ENCODE measurements around the gene FGF12.

FGF12 gene

DNA sequence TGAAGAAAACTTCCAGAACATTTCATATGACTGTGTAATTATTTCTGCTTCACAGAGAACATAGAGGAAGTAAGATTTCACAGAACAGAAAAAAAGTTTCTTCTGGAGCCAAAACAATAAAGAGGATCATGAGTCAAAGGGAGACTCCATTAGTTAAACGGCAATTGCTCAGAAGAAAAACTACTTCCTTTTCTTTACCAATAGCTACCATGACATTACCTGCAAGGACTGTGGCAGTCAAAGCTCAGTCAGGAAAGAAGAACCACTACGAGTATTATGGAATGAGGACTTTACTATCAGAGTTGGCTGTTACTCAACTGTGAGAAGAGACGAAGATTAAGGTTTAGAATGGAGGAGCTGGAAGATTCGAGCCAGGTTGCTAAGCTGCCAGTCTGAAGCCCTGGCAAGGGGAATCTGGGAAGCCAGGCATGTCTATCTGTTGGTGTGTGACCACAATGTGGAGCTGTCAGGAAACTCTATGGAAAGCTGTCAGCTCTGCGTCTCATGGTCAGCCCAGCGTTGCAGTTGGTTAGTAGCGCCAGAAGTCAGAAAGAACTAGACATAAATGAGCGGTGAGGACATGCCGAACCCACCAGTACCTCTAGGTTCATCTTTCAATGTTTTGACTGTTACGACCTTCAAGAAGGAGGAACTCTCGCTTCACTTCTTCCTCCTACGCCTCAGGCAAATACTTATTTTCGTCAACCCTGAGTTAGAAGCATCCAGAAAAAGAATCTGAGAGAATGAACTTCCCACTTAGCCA lies 604.3 kb downstream of the FGF12 start:
- TF ChIP-seq FOXP2 (optimal IDR thresholded peaks at IDR 0.05; ENCODE audit: borderline replicate concordance, extremely low read depth, extremely low read length, insufficient read depth) = no peak
- TF ChIP-seq POLR2AphosphoS5 (IDR thresholded peaks at IDR 0.05; ENCODE audit: low read depth, low read length) = no peak
- no peak for TF ChIP-seq TAF1 (IDR thresholded peaks at IDR 0.05; ENCODE audit: borderline replicate concordance, insufficient read depth, low read length)
- TF ChIP-seq SIN3A (IDR thresholded peaks at IDR 0.05; ENCODE audit: borderline replicate concordance, insufficient read depth, low read length) = no peak
- TF ChIP-seq, protein P1, sequence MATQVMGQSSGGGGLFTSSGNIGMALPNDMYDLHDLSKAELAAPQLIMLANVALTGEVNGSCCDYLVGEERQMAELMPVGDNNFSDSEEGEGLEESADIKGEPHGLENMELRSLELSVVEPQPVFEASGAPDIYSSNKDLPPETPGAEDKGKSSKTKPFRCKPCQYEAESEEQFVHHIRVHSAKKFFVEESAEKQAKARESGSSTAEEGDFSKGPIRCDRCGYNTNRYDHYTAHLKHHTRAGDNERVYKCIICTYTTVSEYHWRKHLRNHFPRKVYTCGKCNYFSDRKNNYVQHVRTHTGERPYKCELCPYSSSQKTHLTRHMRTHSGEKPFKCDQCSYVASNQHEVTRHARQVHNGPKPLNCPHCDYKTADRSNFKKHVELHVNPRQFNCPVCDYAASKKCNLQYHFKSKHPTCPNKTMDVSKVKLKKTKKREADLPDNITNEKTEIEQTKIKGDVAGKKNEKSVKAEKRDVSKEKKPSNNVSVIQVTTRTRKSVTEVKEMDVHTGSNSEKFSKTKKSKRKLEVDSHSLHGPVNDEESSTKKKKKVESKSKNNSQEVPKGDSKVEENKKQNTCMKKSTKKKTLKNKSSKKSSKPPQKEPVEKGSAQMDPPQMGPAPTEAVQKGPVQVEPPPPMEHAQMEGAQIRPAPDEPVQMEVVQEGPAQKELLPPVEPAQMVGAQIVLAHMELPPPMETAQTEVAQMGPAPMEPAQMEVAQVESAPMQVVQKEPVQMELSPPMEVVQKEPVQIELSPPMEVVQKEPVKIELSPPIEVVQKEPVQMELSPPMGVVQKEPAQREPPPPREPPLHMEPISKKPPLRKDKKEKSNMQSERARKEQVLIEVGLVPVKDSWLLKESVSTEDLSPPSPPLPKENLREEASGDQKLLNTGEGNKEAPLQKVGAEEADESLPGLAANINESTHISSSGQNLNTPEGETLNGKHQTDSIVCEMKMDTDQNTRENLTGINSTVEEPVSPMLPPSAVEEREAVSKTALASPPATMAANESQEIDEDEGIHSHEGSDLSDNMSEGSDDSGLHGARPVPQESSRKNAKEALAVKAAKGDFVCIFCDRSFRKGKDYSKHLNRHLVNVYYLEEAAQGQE (IDR thresholded peaks at IDR 0.05; ENCODE audit: insufficient read depth in 1 of 2, low read depth in 2 of 2, low read length in 2 of 2) = no peak

DNA sequence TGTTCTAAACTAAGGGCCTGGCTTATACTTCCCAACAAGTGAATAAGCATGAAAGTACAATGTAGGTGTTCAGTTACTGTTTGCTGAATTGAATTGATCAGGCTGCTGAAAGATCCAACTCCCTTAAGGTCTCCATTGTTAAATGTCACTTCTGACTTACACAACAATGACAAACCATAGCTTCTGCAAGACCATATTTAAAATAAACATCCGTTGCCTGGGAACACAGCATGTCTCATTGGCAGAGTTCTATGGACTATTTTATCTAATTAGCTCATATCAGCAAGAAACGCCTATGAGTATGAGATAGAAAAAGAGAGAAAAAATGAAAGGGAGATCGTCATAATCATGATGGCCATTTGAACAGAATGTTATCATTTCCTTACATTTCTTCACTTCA lies 605.4 kb downstream of the FGF12 start:
- TF ChIP-seq FOXP2 (optimal IDR thresholded peaks at IDR 0.05; ENCODE audit: borderline replicate concordance, extremely low read depth, extremely low read length, insufficient read depth) (no peak), TAF1 (IDR thresholded peaks at IDR 0.05; ENCODE audit: borderline replicate concordance, insufficient read depth, low read length) (no peak), POLR2AphosphoS5 (IDR thresholded peaks at IDR 0.05; ENCODE audit: low read depth, low read length) (no peak), SIN3A (IDR thresholded peaks at IDR 0.05; ENCODE audit: borderline replicate concordance, insufficient read depth, low read length) (no peak)
- TF ChIP-seq, protein P1 (IDR thresholded peaks at IDR 0.05; ENCODE audit: insufficient read depth in 1 of 2, low read depth in 2 of 2, low read length in 2 of 2) = no peak

DNA sequence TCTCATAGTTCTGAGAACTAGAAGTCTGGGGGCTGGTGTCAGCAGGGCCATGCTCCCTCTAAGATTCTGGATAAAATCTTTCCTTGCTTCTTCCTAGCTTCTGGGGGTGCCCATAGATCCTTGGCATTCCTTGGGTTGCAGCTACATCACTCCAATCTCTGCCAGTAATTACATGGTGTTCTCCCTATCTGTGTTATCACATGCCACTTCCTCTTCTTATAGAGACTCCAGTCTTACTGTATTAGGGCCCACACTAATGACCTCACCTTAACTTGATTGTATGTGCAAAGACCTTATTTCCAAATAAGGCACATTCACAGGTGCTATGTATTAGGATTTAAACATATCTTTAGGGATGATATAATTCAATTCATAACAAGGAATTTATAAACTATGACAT lies 618.5 kb downstream of the FGF12 start:
- TF ChIP-seq SIN3A (IDR thresholded peaks at IDR 0.05; ENCODE audit: borderline replicate concordance, insufficient read depth, low read length) = no peak
- no peak for TF ChIP-seq FOXP2 (optimal IDR thresholded peaks at IDR 0.05; ENCODE audit: borderline replicate concordance, extremely low read depth, extremely low read length, insufficient read depth)
- TF ChIP-seq, protein P1 (IDR thresholded peaks at IDR 0.05; ENCODE audit: insufficient read depth in 1 of 2, low read depth in 2 of 2, low read length in 2 of 2) = no peak
- no peak for TF ChIP-seq POLR2AphosphoS5 (IDR thresholded peaks at IDR 0.05; ENCODE audit: low read depth, low read length)
- no peak for TF ChIP-seq TAF1 (IDR thresholded peaks at IDR 0.05; ENCODE audit: borderline replicate concordance, insufficient read depth, low read length)

DNA sequence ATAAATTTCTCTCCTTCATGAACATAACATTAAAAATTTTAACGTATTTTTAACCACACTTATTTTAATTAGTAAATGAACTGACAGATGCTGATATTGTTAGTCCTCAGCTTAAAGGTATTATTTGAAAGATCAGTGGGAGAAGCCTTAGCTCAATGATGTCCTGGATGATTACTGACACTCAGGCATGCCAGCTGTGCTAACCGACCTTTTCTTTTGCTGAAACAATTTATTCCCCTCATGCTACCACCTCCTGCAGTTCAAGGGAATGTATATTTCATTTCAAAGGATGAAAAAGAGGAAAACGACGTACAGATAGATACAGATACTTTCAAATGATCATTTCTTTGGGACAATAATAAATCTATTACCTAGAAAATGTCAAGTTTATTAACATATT lies 620.8 kb downstream of the FGF12 start:
- no peak for TF ChIP-seq POLR2AphosphoS5 (IDR thresholded peaks at IDR 0.05; ENCODE audit: low read depth, low read length)
- no peak for TF ChIP-seq SIN3A (IDR thresholded peaks at IDR 0.05; ENCODE audit: borderline replicate concordance, insufficient read depth, low read length)
- TF ChIP-seq FOXP2 (optimal IDR thresholded peaks at IDR 0.05; ENCODE audit: borderline replicate concordance, extremely low read depth, extremely low read length, insufficient read depth) = no peak
- no peak for TF ChIP-seq TAF1 (IDR thresholded peaks at IDR 0.05; ENCODE audit: borderline replicate concordance, insufficient read depth, low read length)
- TF ChIP-seq, protein P1 (IDR thresholded peaks at IDR 0.05; ENCODE audit: insufficient read depth in 1 of 2, low read depth in 2 of 2, low read length in 2 of 2) = no peak
